Stimulated activated CD4-positive, alpha-beta T cell treated with anti-CD3 and anti-CD28 coated beads, Interleukin-2, amount 100 ng/mL, for 4 hours (primary cell): ENCODE results near the gene HIPK3.
A peak's percentile ranks its signal among the peaks of the same experiment; 100 is the strongest.
"Not testable (repeated sequence)": the region's sequence is repeated elsewhere in the genome, so short reads cannot be mapped to it uniquely, and the experiment has no call there.

Experiments used
- DNase-seq: peaks from one replicate; pipeline ENCODE4 v3.0.0-alpha.2; 2020; ENCODE audit warnings: low read depth

Gene HIPK3

DNA sequence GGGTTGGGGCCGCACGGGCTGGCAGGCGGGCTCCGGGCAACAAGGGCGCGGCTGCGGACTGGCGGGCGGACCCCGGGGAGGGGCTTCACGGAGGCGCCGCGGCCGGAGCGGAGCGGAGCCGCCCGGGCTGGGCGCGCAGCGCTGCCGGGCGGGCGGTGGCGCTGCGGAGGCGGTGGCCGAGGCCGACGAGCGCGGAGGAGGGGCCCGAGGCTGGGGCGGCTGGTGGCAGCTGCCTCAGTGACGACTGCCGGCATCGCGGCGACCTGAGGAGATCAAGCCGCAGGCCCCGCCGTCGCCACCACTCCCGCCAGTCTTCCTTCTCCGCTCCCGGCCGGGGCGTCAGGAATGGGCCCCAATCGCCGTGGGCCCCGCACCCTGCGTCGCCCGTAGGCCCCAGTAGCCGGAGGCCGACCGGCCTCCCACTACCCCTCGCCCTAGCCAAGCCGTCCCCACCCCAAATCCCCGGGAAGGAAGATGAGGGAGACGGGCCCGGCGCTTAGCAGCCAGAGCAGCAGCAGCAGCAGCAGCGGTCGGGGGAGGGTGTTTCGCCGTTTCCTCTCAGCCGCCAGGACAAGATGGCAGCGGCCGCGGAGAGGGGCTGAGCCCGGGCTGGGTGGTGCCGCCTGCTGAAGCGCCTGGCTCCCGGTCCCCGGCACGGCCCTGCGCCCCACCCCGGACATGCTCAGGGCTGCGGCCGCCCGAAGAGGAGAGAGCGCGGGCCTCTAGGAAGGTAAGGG, at the start of gene HIPK3:
TSS of gene HIPK3 (plus strand) at position 222 of the 737 bp plus-strand sequence.
- peak; percentile 44 for DNase-seq

DNA sequence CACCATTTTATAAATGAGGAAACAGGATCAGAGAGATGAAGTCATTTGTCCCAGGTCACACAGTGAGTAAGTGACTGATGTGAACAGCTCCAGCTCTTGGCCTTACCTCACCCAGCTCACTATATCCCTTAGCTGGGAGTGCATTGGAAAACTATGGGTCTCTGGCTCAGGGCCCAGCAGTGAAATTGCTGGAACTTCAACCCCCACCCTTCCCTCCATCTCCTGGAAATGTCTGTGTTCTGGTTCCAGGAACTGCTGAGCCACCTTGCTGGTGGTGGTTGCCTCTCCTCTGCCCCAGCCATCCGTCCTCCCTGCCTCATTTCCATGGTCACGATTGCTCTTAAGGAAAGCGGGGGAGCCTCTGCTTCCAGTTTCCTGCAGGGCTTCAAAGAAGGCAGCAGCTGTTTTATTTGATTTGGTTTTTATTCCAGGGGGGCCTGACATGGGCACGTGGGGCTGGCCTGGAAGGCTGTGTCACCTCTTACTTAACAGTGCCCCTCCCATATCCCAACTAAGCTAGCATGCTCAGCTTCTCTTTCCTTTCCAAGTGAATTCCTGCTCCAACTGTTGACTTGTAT, 49.7 kb upstream of the HIPK3 start:
- DNase-seq, result no peak

DNA sequence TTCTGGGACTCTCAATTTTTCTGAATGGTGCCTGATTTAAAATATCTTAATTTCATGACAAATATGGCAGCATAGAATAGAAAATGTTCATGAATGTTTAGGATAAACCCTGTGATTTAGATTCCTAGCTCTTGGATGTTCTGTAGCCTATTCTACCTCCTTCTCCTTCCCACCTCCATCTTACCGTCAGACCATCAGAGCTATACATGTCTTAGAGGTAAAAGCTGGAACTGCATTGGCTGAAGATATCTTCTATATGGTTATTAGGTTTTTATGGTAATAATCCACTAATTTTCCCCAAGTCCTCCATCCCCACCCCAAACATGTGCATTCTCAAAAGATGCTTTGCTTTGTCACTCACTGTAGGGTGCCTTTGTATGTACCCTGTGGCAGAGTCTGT, 49.0 kb upstream of the HIPK3 start:
- no peak for DNase-seq

DNA sequence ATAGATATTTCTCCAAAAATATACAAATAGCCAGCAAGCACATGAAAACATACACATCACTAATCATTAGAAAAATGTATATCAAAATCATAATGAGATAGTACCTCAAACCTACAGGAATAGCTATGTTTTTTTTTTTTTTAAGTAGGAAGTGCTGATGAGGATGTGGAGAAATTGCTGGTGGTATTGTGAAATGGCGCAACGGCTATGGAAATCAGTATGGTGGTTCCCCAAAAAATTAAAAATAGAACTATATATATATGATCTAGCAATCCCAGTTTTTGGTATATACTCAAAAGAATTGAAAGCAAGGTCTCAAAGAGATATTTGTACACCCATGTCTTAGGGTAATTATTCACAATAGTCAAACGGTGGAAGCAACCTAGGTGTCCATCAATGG, 46.0 kb upstream of the HIPK3 start:
- DNase-seq, result no peak

DNA sequence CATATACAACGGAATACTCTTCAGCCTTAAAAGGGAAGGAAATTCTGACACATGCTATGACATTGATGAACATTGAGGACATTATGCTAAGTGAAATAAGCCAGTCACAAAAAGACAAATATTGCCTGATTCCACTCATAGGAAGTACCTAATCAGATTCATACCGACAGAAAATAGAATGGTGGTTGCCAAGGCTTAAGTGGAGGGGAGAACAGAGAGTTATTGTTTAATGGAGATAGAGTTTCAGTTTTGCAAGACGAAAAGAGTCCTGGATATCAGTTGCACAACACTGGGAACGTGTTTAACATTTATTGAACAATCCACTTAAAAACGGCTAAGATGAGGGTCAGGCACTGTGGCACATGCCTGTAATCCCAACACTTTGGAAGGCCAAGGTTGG, 45.6 kb upstream of the HIPK3 start:
- no peak for DNase-seq

DNA sequence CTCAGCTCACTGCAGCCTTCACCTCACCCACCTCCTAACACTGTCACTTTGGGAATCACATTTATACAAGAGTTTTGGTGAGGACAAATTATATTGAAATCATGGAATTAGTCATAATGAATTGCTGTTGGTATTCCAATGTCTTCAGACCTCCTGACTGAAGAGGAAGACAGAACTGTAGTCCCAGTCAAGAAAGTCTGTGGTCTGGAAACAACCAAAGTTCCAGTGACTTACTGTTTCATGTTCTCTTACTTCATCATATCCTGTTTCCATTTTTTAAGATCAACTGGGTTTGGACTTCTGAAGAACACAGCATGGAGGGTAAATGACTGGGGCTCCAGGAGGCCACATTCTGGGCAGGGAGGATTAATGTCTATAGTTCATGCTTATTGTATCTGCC, 43.0 kb upstream of the HIPK3 start:
- DNase-seq, result no peak

DNA sequence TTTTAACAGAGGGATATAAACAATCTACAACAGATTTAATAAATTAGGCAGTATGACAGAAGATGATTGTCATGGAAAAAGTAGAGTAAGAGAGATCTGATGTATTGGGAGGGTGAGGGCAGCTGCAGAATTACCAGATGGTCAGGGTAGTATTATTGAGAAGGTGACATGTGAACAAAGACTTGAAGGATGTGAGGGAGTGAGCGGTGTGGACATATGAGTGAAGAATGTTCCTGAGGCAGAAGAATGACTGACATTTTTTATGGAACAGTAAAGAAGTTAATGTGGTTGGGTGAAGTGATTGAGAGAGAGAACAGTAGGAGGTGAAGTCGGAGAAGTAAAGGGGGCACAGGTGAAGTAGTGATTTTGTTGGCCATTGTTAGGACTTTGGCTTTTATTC, 42.4 kb upstream of the HIPK3 start:
- no peak for DNase-seq

DNA sequence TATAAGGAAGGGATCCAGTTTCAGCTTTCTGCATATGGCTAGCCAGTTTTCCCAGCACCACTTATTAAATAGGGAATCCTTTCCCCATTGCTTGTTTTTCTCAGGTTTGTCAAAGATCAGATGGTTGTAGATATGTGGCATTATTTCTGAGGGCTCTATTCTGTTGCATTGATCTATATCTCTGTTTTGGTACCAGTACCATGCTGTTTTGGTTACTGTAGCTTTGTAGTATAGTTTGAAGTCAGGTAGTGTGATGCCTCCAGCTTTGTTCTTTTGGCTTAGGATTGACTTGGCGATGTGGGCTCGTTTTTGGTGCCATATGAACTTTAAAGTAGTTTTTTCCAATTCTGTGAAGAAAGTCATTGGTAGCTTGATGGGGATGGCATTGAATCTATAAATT, 40.5 kb upstream of the HIPK3 start:
- not testable (repeated sequence) for DNase-seq

DNA sequence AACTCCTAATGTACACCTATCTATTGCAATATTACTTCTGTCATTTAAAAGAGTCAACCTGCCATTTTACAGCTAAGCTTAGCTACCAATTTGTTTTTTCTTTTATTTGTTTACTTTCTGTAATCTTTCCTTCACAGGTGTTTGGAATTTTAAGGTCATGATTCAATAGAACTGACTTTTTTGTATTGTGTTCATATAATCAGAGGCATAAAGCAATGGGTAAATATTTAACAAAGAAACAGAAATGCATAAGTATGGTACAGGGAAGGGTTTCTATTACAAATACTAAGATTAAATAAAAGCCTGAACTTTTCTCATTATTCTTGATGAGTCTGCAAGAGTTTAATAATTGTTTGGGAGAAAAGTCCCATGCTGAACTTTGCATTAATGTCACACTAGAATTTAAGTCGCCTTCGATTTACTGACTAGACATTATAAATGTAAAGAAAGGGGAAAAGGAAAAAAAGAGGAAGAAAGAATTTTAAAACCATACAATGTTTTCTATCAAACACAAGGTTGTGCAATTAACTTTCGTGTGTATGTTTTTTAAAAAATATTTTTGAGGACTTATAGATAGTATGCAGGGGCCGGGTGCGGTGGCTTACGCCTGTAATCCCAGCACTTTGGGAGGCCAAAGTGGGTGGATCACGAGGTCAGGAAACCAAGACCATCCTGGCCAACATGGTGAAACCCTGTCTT, 35.0 kb upstream of the HIPK3 start:
- DNase-seq, result no peak

DNA sequence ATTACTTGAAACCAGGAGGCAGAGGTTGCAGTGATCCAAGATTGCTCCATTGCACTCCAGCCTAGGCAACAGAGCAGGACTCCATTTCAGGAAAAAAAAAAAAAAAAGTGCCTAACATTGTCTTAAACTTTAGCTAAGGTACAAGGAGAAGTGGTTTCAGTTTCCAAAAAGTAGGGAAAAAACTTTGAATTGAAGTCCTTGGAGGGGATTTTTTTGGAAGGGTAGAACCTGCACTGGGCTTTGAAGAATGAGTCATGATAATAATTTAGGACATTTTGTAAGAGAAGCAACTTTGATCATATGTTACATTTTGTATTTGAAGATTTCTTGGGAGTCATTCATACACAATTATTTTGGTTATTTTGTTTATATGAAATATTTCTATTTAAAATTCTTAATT, 31.8 kb upstream of the HIPK3 start:
- no peak for DNase-seq

DNA sequence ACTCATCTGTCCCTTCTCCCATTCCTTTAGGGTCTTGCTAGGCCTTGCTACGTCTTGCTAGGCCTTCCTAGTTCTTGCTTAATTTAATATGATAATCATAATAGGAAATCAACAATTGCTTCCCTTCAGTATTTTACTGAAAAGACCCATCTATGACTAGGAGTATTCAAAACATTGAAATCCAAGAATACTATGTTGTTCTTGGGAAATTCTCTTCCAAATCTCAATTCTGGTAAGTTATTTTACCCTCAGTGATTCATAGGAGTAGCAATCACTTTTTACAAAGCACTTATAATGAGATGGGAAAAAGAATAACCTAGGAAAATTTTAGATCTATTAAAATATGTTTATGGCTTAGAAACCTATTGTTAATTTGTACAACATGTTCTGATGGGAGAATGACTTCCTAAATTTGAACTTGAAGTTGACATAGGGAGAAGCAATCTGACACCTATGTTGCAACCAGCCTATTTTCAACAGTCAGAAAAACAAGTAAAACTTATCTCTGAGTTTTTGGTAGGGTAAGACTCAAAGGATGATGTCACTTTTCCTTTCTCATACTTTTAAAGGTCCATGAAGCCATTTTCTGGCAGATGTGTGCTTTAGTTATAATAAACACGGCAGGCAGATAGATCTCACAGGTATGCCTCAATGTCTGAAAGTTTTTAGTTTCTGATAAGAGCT, 29.5 kb upstream of the HIPK3 start:
- DNase-seq, result no peak

DNA sequence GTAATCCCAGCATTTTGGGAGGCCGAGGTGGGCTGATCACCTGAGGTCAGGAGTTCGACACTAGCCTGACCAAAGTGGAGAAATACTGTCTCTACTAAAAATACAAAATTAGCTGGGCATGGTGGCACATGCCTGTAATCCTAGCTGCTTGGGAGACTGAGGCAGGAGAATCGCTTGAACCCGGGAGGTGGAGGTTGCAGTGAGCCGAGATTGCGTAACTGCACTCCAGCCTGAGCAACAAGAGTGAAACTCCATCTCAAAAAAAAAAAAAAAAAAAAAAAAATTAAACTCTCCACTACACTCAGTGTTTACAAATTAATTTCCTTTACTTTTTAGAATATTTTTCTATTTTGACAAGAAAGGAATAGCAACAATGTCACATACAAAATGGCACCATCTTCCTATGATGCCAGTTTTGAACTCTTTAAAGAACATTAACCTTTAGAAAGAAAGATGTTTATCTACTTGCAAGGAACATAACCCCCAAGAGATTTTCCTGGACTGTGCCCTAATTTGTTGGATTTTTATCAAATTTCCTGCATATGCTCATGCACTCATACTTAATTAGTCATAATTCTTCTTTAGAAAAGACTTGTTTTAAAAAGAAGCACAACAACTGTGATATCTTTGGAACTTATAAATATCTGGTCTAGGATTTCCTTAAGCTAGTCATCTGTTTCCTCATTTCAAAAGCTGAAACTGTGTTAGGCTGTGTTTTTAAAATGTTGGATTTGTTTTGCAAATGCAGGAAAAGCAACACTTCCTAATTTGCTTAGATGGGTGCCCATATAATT, 22.6 kb upstream of the HIPK3 start:
- no peak for DNase-seq

DNA sequence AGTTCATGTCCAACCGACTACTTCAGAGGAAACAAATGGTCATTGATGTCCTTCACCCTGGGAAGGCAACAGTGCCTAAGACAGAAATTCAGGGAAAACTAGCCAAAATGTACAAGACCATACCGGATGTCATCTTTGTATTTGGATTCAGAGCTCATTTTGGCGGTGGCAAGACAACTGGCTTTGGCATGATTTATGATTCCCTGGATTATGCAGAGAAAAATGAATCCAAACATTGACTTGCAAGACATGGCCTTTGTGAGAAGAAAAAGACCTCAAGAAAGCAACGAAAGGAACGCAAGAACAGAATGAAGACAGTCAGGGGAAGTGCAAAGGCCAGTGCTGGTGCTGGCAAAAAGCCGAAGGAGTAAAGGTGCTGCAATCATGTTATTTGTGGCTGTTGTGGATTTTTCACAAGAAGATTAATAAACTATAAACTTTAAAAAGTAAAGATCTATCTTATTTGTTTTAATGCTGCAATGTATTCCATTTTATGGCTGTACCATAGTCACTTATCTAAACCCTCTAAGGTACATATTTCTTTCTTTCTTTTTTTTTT, 20.1 kb upstream of the HIPK3 start:
- no peak for DNase-seq

DNA sequence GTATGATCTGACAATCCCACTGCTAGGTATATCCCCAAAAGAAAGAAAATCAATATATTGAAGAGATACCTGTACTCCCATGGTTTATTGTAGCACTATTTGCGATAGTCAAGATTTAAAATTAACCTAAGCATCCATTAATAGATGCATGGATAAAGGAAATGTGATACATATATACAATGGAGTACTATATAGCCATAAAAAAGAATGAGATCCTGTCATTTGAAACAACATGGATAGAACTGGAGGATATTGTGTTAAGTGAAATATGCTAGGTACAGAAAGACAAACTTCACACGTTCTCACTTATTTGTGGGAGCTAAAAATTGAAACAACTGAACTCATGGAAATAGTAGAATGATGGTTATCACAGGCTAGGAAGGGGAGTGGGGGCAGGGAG, 14.6 kb upstream of the HIPK3 start:
- DNase-seq, result no peak

DNA sequence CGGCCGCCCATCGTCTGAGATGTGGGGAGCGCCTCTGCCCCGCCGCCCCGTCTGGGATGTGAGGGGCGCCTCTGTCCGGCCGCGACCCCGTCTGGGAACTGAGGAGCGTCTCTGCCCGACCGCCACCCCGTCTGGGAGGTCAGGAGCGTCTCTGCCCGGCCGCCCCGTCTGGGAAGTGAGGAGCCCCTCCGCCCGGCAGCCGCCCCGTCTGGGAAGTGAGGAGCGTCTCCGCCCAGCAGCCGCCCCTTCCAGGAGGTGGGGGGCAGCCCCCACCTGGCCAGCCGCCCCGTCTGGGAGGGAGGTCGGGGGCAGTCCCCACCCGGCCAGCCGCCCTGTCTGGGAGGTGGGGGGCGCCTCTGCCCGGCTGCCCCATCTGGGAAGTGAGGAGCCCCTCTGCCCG, 13.5 kb upstream of the HIPK3 start:
- DNase-seq, result not testable (repeated sequence)

DNA sequence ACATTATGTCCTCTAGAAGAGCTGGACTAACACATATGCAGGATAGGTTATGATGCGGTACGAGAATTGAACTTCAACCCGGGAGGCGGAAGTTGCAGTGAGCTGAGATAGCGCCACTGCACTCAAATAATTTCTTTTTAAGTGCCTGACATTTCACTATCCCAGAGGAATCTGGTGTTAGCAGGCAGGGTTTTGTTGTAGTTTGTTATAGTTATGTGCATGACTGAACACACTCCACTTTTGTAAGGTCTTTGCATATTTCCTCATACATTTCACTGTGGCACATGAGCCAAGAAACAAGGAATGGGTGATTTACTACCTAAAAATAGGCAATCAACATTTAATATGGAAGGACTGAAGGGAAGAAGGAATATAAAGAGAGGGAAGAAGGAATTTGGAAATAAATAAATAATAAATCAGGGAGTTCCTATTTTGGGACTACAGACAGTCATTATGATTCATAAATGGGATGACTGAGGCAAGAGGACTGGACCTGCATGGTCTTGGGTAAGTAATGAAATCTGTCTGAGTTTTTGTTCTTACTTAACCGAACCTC, 8.7 kb upstream of the HIPK3 start:
- no peak for DNase-seq

DNA sequence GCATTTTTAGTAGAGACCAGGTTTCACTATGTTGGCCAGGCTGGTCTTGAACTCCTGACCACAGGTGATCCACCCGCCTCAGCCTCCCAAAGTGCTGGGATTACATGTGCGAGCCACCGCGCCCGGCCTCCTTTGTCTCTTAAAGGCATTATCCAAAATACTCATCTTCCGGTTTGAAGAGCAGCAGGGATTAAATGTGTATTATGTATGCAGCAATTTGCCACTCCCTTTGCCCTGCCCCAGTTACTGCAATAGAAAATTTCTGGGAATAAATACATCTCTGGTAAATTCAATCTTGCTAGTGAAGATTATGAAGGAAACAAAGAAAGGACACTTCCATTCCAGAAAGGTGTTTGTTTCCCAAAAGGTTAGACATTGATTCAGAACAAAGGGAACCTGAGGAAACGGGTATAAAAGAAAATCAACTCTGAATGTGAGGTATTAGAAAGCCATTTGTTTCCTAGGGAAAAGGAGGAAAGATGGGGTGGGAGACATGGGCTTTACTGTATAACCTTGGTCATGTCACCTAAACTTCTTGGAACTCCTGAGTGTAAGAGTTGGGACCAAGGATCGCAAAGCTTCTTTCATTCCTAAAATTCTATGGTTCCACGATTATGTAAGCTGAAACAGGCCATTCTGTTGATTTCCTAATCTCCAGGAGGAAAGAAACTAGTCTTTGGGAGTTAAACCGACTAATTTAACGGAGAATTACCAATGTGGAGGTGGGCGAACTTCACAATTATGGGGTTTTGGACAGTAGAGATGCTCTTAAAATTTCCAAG, 959 bp upstream of the HIPK3 start:
- no peak for DNase-seq

DNA sequence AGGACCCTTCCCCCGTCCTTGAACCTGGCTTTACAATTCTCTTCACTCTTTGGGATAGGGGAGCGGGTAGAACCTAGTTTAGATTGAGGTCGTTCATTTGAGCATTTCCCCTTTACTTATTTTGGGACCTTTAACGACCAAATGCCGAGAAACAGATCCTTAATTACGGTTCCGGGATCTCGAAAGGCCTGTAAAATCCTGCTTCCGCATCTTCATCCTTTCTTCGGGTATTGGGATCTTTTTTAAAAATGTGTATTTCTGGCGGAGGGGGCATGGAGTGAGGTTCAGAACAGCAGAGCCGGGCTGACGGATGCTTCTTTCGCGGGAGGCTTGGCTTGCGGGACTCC, 395 bp upstream of the HIPK3 start:
- DNase-seq, result no peak

DNA sequence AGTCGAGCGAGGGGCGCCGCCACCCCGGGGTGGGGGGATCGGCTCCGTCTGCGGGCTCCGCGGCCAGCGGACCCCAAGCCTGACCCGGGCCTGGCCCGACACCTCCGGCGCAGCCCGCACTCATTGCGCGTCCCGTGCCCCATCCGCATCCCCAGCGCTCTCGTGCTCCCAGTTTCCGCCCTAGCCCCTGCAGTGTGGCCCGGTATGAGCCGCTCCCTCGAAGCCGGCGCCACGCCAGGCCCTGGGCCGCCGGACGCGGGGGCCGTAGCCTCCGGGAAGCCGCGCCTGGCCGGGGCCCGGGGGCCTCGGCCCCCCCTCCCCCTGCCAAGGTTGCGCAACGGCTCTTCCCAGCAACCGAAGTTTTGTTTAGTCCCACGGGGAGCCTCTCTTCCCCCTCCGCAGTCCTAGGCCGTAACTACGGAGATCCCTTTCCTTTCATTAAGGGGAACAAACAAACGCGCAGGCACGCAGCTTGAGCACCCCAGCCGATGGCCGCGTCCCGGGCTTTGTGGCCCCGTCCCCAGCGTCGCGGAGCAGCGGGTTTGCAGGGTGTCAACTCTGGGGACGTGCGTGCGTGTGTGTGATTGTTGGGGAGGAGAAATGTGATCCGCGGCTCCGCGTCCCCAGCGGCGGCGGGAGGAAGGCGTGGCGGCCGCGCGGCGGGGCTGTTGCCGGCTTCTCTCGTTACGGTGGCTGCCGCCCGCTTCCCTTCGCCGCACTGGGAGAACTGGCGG, 883 bp downstream of the HIPK3 start:
- DNase-seq, result peak; percentile 57

DNA sequence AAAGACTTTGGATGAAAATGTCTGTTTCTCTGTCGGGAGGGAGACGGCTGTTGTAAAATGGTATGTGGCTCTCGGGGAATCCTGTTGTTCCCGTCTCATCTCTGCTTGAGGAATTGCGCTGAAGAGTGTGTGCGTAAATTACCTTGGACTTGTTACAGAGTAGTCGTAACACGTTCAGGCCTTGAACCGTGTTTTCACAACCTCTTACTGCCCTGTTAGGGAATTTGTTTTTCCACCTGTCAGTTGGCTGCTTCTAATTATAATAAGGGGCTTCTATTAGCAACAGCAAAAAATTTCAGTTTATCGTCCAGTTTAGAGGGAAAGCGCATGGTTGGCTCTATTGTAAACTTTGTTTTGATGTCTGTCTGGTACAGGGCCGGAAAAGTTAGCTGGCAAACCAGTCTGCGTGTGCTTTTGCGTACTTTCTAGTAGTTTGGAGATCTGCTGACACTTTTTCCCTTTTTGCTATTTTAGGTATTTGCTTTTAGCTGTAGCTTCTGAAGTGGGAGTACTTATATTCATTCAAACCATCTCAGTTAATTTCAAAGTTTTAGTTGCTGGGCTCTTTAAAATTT, 1.5 kb downstream of the HIPK3 start:
- no peak for DNase-seq
